HepG2 (cell line): ENCODE results near the gene NDUFAF8. TPM values are rescaled to one million over a fixed set of nuclear protein-coding genes. Genes with fewer than 3 reads are reported as not detected.

Source experiments
- HES4 ChIP-seq: sonication (generic); formaldehyde crosslinking; IDR thresholded peaks from 2 replicates; pipeline ENCODE4 v1.9.0; 2021; ENCODE audit warnings: mild to moderate bottlenecking, missing genetic modification reagents, borderline replicate concordance
- MATR3 ChIP-seq: sonication (generic); formaldehyde crosslinking; IDR thresholded peaks from 2 replicates; pipeline ENCODE4 v1.4.0; 2020; ENCODE audit warnings: missing genetic modification reagents
- MIER2 ChIP-seq: IDR thresholded peaks from 2 replicates; pipeline ENCODE4 v1.6.1; 2016; ENCODE audit warnings: missing biosample characterization, missing genetic modification reagents
- NFE2 ChIP-seq: sonication (generic); formaldehyde crosslinking; IDR thresholded peaks from 2 replicates; pipeline ENCODE4 v1.4.0; 2020; ENCODE audit warnings: missing genetic modification reagents
- ONECUT2 ChIP-seq: sonication (generic); formaldehyde crosslinking; IDR thresholded peaks from 2 replicates; pipeline ENCODE4 v1.4.0; 2020; ENCODE audit warnings: missing genetic modification reagents
- RBFOX2 ChIP-seq: fragments of 200-400 bp; formaldehyde crosslinking; IDR thresholded peaks from 2 replicates; pipeline ENCODE4 v1.6.1; 2017; ENCODE audit warnings: low read depth, mild to moderate bottlenecking, low read length
- RBM39 ChIP-seq: fragments of 200-400 bp; formaldehyde crosslinking; IDR thresholded peaks from one replicate; pipeline ENCODE4 v1.6.1; 2018; ENCODE audit warnings: antibody characterized with exemption, mild to moderate bottlenecking, low read depth, low read length; ENCODE audit not compliant: poor library complexity, severe bottlenecking
- SIX4 ChIP-seq: sonication (generic); formaldehyde crosslinking; IDR thresholded peaks from 2 replicates; pipeline ENCODE4 v1.4.0; 2020; ENCODE audit warnings: missing genetic modification reagents
- TCF7 ChIP-seq: sonication (generic); IDR thresholded peaks from 2 replicates; pipeline ENCODE4 v1.6.1; 2016; ENCODE audit warnings: antibody characterized with exemption, low read depth
- ZNF160 ChIP-seq: sonication (generic); formaldehyde crosslinking; IDR thresholded peaks from 2 replicates; pipeline ENCODE4 v1.8.0; 2022; ENCODE audit warnings: mild to moderate bottlenecking, inconsistent platforms, missing genetic modification reagents
- ZNF274 ChIP-seq: sonication (generic); formaldehyde crosslinking; IDR thresholded peaks from 2 replicates; pipeline ENCODE4 v1.5.1; 2020; ENCODE audit warnings: mild to moderate bottlenecking, missing genetic modification reagents
- ZNF331 ChIP-seq: sonication (generic); formaldehyde crosslinking; IDR thresholded peaks from 2 replicates; pipeline ENCODE4 v1.4.0; 2020; ENCODE audit warnings: missing genetic modification reagents
- ZNF44 ChIP-seq: sonication (generic); formaldehyde crosslinking; IDR thresholded peaks from 2 replicates; pipeline ENCODE4 v1.5.1; 2020; ENCODE audit warnings: mild to moderate bottlenecking, missing genetic modification reagents
- ZNF605 ChIP-seq: sonication (generic); formaldehyde crosslinking; IDR thresholded peaks from 2 replicates; pipeline ENCODE4 v1.8.0; 2022; ENCODE audit warnings: mild to moderate bottlenecking, missing genetic modification reagents
- ZNF780A ChIP-seq: sonication (generic); formaldehyde crosslinking; IDR thresholded peaks from 2 replicates; pipeline ENCODE4 v1.8.0; 2022; ENCODE audit warnings: mild to moderate bottlenecking, missing genetic modification reagents, moderate library complexity
- polyA plus RNA-seq, 8 experiments: library from polyadenylated mRNA; depleted of rRNA in 3 of 8; stranded (reverse) in 7 of 8; unstranded in 1 of 8; fragments of >200 nt; fragmentation: Illumina TruSeq in 4 of 8; extraction: Trizol in 4 of 8; gene quantifications; 2 replicates each; pipeline versions ENCODE4 v1.2.1 to v1.2.3, GENCODE V29; 2011 to 2016; ENCODE audit warnings: low read depth in 4 of 8, missing spikeins in 1 of 8, mixed read lengths in 1 of 8; ENCODE audit not compliant: insufficient read depth in 1 of 8
- total RNA-seq, 5 experiments: library from RNA; depleted of rRNA; stranded (reverse); fragments of >200 nt; fragmentation: Illumina TruSeq; extraction: Trizol; gene quantifications; 2 replicates each; pipeline ENCODE4 v1.2.3, GENCODE V29; 2016; ENCODE audit warnings: low read depth in 1 of 5
- TF ChIP-seq, protein P1 (sequence below): sonication (generic); formaldehyde crosslinking; IDR thresholded peaks from 2 replicates; pipeline ENCODE4 v1.5.0; 2020; ENCODE audit warnings: missing genetic modification reagents
- TF ChIP-seq, protein P2 (sequence below): sonication (generic); IDR thresholded peaks from 2 replicates; pipeline ENCODE4 v1.6.1; 2016; ENCODE audit warnings: low read depth, borderline replicate concordance
- TF ChIP-seq, protein P3 (sequence below): sonication (generic); formaldehyde crosslinking; conservative IDR thresholded peaks from 2 replicates; pipeline ENCODE4 v1.8.0; 2022; ENCODE audit warnings: mild to moderate bottlenecking, moderate library complexity, missing genetic modification reagents
- TF ChIP-seq, protein P4 (sequence below): sonication (generic); formaldehyde crosslinking; IDR thresholded peaks from 2 replicates; pipeline ENCODE4 v1.5.1; 2020; ENCODE audit warnings: missing genetic modification reagents, mild to moderate bottlenecking, borderline replicate concordance
- TF ChIP-seq, protein P5 (sequence below): sonication (generic); formaldehyde crosslinking; IDR thresholded peaks from 2 replicates; pipeline ENCODE4 v1.4.0; 2020; ENCODE audit warnings: missing genetic modification reagents, borderline replicate concordance

The NDUFAF8 gene
- total and polyA plus RNA-seq, 2 of the 13 experiments (the other 11 are each of a cell fraction or from before 2014, with no cell fraction given), result 75.6 to 233 TPM

DNA sequence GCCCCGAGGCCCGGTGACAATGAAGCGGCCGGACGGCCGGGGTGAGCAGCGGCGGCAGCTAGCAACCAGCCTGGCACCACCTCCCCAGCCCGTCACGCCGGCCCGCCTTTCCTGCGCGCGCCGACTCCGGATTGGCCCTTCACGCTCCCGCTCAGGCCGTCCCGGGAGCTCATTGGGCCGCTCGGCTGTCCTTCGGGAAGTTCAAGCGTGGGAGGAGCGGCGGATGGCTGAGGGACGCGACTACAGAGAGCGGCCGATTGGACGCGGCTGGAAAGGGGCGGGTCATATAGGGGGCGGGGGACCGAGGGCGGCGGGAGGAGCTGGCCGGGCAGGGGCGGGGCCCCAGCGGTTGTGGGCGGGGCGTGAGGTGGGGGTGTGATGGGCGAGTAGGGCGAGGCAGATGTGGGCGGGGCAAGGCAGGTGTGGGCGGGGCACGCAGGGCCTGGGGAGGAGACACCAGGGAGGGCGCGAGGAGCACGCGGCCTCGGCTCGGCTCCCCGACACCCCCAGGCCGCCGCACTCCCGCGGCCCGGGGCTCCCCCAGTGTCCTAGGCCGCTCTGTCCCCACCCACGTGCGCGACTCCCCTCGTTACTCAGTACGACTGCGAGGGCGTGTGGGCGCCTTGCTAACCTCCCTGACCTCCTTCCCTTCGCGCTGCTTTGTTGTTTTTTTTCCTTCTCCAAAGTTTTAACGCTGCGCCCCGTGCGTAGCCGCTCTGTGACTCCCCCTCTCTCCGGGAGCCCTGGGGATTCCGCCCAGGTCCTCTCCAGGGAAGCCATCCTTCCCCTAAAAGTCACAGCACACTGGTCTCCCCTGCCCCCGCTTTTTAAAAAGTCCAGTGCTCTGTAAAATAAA, 16.0 kb upstream of the NDUFAF8 start, which contains the start of gene CEP131 (continued):
- TF ChIP-seq ZNF605 (CRISPR knock-in tag), result peak; percentile 95
- TF ChIP-seq, protein P1, sequence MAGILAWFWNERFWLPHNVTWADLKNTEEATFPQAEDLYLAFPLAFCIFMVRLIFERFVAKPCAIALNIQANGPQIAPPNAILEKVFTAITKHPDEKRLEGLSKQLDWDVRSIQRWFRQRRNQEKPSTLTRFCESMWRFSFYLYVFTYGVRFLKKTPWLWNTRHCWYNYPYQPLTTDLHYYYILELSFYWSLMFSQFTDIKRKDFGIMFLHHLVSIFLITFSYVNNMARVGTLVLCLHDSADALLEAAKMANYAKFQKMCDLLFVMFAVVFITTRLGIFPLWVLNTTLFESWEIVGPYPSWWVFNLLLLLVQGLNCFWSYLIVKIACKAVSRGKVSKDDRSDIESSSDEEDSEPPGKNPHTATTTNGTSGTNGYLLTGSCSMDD (CRISPR knock-in tag), result no peak; the same call in 1 of the 2 replicates
- no peak for TF ChIP-seq MATR3
- no peak for TF ChIP-seq NFE2
- TF ChIP-seq HES4, result peak; percentile 83; the same call in 1 of the 2 replicates
- peak; percentile 80; the same call in 1 of the 2 replicates for TF ChIP-seq ZNF274
- no peak; the same call in 1 of the 2 replicates for TF ChIP-seq SIX4
- TF ChIP-seq, protein P2, sequence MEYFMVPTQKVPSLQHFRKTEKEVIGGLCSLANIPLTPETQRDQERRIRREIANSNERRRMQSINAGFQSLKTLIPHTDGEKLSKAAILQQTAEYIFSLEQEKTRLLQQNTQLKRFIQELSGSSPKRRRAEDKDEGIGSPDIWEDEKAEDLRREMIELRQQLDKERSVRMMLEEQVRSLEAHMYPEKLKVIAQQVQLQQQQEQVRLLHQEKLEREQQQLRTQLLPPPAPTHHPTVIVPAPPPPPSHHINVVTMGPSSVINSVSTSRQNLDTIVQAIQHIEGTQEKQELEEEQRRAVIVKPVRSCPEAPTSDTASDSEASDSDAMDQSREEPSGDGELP, result peak; percentile 37; the same call in 1 of the 2 replicates
- no peak for TF ChIP-seq MIER2 (CRISPR knock-in tag)
- TF ChIP-seq ZNF44 (CRISPR knock-in tag), result peak; percentile 60; the same call in 1 of the 2 replicates
- peak; percentile 84 for TF ChIP-seq RBFOX2
- 0 out of 2 replicates have a peak, but pooled peaks have one; percentile 14 for TF ChIP-seq ZNF331
- TF ChIP-seq, protein P3, sequence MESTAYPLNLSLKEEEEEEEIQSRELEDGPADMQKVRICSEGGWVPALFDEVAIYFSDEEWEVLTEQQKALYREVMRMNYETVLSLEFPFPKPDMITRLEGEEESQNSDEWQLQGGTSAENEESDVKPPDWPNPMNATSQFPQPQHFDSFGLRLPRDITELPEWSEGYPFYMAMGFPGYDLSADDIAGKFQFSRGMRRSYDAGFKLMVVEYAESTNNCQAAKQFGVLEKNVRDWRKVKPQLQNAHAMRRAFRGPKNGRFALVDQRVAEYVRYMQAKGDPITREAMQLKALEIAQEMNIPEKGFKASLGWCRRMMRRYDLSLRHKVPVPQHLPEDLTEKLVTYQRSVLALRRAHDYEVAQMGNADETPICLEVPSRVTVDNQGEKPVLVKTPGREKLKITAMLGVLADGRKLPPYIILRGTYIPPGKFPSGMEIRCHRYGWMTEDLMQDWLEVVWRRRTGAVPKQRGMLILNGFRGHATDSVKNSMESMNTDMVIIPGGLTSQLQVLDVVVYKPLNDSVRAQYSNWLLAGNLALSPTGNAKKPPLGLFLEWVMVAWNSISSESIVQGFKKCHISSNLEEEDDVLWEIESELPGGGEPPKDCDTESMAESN (CRISPR knock-in tag), result peak; percentile 91
- TF ChIP-seq ZNF780A (CRISPR knock-in tag), result no peak
- TF ChIP-seq, protein P4, sequence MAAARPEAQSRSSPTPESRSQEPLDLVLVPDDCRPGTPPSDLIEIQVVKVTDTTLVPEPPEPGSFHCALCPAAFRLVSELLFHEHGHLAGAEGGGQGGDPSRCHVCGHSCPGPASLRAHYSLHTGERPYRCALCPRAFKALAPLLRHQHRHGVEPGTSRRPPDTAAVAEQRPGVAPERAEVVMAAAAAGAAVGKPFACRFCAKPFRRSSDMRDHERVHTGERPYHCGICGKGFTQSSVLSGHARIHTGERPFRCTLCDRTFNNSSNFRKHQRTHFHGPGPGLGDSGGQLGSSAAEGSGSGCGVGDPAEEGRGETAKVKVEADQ (CRISPR knock-in tag), result peak; percentile 53; the same call in 1 of the 2 replicates
- TF ChIP-seq TCF7, result no peak
- peak; percentile 80 for TF ChIP-seq RBM39
- no peak for TF ChIP-seq ONECUT2
- TF ChIP-seq, protein P5, sequence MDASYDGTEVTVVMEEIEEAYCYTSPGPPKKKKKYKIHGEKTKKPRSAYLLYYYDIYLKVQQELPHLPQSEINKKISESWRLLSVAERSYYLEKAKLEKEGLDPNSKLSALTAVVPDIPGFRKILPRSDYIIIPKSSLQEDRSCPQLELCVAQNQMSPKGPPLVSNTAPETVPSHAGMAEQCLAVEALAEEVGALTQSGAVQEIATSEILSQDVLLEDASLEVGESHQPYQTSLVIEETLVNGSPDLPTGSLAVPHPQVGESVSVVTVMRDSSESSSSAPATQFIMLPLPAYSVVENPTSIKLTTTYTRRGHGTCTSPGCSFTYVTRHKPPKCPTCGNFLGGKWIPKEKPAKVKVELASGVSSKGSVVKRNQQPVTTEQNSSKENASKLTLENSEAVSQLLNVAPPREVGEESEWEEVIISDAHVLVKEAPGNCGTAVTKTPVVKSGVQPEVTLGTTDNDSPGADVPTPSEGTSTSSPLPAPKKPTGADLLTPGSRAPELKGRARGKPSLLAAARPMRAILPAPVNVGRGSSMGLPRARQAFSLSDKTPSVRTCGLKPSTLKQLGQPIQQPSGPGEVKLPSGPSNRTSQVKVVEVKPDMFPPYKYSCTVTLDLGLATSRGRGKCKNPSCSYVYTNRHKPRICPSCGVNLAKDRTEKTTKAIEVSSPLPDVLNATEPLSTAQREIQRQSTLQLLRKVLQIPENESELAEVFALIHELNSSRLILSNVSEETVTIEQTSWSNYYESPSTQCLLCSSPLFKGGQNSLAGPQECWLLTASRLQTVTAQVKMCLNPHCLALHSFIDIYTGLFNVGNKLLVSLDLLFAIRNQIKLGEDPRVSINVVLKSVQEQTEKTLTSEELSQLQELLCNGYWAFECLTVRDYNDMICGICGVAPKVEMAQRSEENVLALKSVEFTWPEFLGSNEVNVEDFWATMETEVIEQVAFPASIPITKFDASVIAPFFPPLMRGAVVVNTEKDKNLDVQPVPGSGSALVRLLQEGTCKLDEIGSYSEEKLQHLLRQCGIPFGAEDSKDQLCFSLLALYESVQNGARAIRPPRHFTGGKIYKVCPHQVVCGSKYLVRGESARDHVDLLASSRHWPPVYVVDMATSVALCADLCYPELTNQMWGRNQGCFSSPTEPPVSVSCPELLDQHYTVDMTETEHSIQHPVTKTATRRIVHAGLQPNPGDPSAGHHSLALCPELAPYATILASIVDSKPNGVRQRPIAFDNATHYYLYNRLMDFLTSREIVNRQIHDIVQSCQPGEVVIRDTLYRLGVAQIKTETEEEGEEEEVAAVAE (CRISPR knock-in tag), result peak; percentile 35; the same call in 1 of the 2 replicates
- peak; percentile 65; the same call in 1 of the 2 replicates for TF ChIP-seq ZNF160 (CRISPR knock-in tag)
